ENCODE data around the gene TAL1.
"Not testable (repeated sequence)": the region's sequence is repeated elsewhere in the genome, so short reads cannot be mapped to it uniquely, and the experiment has no call there.

Gene TAL1

DNA sequence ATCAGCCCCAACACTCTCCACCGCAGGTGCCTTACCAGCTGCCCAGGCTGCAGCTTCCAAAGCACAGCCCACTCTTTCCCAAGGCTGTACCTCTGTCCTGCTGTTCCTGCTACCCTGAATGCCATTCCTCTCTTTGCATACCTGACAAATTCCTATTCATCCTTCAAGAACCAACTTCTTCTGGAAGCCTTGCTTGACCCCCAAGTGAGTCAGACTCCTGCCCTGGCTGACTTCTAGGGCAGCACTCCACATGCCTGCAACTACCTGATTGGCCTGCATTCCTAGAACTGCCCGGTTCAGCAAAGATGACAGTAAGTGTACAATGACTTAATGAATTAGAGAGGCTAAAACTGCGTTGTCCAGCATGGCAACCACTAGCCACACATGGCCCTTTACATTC, 21.4 kb downstream of the TAL1 start:
- no peak for DNase-seq

DNA sequence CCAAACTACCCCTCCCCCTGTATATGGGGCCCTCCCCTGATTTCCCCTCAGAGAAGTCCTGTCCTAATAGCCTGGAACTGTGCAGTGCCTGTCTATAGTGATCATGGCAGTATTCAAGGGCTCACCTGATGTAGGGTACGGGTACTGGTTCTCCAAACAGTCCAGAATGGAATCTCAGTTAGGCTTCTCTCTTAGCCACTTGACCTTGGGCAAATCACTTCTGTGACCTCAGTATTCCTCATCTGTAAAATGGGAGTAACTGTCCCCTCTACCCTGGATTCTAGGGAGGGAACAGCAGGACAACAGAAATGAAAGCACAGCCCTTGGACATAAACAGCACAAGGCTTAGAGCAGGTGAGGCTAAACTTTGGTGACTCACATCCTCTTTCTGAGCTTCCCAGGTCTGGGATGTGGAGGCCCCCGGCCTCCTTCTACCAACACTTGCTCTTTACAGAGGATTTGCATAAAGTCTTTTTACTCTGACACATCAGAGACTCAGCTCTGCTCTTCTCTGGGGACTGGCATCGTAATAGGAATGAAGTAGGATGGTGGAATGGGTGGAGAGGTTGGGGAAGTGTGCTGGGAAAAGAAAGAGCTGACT, 22.2 kb downstream of the TAL1 start:
- no peak for DNase-seq

DNA sequence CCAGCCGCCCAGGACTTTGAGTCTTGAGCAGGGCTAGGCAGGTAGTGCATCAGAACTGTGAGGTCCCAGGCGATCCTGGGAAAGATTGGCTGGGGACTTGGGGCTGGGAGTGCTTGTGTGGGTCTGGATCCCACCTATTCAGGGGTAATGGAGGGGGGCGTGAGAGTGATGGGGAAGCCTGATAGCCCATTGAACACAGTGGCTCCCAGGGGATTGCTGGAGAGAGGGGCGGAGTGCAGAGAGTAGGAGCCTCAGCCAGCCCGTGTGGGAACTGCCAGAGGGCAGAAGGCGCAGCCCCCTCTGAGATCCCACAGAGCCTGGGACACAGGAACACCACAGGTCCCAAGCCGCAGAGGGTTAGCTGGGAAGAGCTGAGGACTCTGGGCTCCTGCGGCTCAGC, 22.9 kb downstream of the TAL1 start:
- DNase-seq = no peak

DNA sequence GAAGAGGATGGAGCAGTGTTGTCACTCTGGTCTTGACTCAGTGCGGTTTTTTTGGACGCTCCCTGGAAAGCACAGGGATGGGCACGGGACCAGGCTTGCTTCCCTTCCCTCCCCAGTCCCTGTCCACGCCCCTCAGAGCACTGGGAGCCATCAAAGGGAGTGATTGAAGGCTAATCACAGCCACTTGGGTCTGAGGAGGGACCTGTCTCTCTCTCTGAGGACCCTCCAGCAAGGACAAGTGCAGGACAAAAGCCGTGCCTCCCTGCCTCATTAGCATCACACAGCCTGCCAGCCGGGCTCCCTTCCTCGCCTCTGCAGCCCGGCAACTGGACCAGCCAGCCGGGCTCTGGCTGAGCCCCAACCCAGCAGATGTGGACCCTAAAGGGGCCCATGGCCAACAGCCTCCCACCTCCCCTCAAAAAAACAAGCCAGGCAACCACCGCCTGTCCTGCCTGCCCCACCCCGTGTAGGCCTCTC, 23.6 kb downstream of the TAL1 start:
- no peak for DNase-seq

DNA sequence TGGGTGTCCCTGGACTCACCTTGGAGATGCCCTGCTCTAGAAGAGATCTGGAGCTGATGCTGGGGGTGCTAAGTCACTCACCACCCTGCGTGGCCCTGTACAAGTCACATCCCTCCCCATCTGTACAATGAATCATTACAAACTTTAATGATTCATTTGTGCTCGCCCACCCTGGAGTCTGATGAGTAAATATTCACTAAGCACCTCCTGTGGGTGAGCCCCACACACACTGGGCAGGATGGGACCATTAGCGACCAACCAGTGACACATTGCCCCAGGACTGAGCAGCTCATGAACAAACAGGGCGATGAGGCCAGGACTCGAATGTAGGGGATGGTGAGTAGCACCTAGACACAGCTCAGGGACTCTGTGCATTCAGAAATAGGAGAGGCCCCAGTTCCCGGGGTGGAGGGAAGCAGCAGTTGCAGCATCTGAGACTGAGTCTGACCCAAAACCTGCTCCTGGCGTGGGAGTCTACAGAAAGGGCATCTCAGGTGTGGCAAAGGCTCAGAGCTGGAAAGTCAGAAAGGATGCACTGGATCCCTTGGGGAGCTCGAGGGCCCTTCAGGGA, 24.1 kb downstream of the TAL1 start:
- DNase-seq = no peak

DNA sequence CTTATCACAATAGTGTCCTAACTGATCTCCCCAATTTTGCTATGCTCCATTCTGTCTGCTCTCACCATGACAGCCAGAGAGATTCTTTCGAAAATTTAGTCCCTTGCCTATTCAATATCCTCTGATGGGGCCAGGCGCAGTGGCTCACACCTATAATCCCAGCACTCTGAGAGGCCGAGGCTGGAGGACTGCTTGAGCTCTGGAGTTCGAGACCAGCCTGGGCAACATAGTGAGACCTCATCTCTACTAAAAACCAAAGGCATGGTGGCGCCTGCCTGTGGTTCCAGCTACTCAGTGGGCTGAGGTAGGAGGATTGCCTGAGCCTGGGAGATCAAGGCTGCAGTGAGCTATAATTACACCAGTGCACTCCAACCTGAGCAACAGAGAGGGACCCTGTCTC, 26.1 kb downstream of the TAL1 start:
- DNase-seq = no peak

DNA sequence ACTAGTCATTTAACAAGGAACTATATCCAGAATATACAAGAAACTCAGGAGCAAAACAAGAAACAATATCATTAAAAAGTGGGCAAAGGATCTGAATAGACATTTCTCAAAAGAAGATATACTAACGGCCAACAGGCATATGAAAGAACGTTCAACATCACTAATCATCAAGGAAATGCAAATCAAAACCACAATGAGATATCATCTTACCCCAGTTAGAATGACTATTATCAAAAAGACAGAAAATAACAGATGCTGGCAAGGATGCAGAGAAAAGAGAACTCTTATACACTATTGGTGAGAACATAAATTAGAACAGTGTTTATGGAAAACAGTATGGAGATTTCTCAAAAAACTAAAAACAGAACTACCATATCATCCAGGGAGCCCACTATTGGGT, 28.5 kb downstream of the TAL1 start:
- DNase-seq = not testable (repeated sequence)

DNA sequence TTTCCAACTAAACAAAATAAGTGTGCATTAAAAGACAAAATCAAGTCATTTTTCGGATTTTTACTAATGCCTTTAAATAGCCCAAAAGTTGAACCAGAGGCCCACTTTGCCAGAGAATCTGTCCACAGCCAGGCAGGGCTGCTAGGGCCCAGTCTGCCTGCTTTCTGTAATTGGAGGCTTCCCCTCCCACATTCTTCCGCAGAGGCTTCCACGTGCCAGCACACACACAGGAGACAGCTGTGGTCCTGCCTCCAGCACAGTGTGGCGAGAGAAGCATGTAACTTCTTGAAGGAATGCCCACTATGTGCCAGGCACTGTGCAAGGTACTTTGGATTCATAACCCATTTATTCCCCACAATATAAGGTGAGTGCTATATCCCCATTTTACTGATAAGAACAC, 30.8 kb downstream of the TAL1 start:
- DNase-seq = no peak

DNA sequence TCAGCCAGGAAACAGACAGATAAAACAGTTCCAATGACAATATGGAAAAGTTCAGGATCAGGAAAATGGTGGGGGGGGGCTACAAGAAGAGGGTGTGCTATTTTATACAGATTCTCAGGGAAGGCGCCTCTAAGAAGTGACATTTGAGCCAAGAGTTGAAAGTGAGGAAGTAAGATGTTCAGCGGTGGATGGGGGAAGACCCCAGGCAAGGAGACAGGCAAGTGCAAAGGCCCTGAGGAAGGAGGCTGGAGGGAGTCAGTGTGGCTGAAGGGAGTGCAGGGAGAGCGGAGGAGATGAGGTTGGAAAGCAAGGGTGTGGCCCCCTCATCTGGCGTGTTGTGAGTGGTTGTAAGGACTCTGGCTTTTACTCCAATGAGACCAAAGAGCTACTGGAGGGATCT, 33.8 kb downstream of the TAL1 start:
- no peak for DNase-seq

DNA sequence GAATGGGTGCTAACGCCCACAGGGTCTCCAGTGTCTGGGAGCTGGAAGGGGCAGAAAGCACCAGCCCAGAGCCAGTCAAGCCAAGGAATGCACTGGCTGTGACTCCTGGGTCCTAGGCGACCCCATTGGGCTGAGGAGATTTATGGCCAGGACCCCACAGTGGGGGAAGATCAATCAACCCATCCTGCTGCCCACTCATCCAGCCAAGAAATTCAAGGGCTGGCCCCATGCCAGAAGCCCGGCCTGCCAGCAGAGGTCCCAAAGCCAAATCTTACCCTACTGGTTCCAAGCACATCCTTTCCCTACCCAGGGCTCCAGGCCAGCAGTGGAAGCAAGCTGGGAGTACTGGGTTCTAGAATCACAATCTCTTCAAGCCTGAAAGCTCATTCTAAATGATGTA, 35.4 kb downstream of the TAL1 start:
- no peak for DNase-seq

DNA sequence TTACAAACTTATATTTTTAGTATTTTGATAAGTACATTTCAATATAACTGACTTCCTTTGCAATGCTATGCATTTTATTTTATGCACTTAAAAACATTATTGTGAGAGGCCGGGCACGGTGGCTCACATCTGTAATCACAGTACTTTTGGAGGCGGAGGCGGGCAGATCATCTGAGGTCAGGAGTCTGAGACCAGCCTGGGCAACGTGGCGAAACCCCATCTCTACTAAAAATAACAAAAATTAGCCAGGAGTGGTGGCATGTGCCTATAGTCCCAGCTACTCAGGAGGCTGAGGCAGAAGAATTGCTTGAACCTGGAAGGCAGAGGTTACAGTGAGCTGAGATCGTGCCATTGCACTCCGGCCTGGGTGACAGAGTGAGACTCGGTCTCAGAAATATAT, 36.0 kb downstream of the TAL1 start:
- DNase-seq = not testable (repeated sequence)

DNA sequence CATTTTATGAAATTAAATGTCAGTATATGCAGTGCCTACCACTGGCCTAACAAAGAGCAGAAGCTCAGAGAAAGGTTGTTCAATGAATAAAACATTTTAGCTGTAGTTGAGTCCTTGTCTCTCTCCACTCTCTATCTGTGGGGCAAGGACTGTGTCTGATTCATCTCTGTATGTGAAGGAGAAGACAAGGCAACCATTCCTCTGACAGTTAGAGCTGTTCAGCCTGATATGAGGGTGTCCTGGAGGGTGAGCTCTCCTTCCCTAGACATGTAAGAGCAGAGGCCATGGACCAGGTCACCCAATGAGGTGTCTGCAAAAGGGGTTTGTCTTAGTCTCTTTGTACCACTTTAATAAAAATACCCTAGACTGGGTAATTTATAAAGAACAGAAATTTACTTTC, 37.7 kb downstream of the TAL1 start:
- no peak for DNase-seq

DNA sequence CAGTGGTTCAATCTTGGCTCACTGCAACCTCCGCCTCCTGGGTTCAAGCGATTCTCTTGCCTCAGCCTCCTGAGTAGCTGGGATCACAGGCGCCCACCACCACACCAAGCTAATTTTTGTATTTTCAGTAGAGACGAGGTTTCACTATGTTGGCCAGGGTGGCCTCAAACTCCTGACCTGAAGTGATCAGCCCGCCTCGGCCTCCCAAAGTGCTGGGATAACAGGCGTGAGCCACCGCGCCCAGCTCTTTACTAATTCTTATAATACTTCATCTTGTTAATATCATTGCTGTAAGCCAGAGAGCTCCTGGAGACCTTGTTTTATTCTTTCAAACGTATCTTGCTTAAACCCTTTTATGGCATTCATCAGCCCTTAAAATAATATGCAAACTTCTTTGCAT, 38.5 kb downstream of the TAL1 start:
- not testable (repeated sequence) for DNase-seq

DNA sequence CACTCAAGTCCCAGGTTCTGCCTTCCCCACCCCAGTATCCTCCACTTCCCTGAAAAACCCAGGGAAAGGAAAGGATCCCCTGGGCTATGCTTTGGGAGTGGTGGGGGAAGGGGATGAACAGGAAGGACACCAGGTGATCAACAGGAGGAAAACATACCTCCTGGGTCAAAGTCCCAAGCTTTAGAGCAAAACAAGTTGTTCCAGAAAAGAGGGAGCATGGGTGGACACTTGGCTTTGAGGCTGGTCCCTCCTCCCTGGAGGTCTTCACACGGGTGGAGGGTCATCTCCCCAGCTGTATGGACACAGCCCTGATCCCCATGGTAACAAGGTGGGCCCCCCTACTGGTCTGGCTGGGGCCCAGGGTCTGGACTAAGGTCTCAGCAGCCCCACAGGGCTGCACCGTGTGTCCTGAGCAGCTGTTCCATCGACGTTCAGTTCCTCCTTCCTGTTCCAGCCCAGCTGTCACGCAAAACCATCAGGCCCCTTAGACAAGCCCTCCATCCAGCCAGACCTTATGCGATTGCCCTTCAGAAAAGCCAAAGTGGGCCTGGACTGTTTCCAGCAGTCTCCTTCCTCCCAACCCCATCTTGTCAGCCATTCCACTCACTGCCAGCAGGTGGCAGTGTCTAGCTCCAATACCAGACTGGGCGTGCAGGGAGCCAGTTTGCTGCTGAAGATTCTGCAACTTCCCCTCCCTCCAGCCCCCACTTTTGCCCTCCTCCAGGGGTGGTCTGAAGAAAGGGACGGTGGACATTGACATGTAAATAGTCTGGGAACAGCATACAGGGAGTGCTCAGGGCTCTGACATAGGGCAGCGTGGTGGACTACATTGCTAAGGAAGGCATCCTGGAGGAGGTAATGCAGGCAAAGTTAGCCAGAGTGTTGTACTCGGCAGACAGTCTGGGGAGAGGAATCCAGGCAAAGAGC, 39.3 kb downstream of the TAL1 start:
- DNase-seq = peak; percentile 7

DNA sequence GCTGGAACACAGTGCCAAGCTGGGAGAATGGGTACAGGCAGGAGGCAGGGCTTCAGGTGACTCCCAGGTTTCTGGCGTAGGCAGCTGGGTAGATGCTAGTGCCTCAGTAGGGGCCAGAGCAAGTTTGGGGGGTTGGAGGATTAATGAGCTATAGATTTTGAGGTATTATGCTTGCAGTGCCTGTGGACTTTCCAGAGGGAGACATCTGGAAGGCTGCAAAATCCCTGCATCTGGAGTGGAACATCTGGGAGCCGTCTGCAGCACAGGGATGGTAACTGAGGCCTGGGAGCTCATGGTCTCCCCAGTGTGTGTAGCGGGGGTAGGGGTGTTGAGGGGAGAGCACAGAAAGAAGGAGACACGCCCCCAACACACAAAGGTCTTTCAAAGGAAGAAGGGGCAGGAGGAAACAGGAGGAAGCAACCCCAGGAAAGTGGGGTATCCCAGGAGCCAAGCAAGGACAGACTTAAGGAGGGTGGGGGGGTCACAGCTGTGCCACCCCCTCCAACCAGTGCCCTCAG, 40.0 kb downstream of the TAL1 start:
- DNase-seq = no peak

DNA sequence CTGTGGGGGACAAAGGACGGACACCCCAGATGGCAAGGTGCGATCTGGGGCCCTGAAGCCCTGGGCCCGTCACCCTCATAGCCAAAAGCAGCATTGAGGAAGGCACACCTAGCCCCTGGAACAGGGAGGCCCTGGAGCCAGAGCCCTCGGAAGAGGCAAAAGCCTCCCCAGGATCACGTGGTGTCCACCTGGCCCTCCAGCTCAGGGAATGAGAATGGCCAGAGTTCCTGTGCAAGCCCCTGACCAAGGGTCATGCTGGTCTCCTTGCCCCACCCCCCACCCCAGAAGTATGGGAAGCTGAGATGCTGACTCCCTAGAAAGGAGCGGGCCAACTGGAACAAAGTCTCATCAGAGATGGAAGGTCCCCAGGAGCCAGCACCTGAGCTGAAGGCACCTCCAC, 41.2 kb downstream of the TAL1 start:
- no peak for DNase-seq

DNA sequence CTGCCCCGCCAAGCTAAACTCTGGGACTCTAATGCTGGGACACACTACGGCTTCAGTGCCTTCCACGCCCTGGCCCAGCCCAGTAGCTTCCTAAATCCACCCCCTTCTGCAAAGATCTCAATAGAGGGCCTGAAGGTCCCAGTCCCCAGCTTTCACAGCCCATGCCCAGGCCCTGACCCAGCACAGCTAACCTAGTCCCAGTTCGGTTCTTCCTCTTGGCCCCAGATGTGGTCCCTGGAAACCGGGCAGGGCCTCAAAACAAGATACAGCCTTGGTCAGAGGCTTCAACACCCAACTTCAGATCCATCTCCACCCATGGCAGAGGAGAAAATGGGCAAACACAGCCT, 41.5 kb downstream of the TAL1 start:
- DNase-seq = no peak

DNA sequence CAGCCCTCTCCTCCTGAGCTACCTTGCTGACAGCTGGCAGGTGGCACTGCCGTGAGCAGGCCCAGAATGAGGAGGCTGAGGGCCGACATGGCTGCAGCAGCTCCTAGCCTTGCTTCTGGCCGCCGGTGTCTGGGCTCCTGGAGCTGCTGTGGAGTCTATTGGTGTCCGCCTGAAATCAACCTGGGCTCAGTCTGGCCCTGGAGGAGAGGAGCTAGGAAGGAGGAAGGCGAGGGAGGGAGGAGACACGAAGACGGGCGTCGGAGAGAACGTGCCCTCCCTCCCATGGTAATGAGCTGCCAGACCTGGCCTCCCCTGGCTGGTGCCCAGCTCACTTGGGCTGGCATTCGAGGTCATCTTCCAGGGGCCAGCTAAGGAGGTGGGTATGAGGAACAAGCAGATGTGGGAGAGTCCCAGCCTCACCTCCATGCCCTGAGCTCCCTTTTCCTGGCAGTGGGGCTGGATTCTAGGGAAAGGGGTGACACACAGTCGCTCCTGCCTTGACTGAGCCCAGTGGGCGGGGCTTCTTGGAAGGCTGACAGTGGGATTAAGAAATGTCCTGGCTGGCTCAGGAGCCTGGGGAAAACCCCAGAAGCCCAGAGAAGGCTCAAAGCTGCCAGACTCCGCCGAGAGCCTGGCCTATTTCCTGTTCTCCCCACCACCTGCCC, 42.0 kb downstream of the TAL1 start, which contains the start of gene PDZK1IP1:
Gene PDZK1IP1 (minus strand): TSS at position 193 of the 665 bp plus-strand sequence. CDS start 104 bp downstream, at position 89.
- DNase-seq = no peak

DNA sequence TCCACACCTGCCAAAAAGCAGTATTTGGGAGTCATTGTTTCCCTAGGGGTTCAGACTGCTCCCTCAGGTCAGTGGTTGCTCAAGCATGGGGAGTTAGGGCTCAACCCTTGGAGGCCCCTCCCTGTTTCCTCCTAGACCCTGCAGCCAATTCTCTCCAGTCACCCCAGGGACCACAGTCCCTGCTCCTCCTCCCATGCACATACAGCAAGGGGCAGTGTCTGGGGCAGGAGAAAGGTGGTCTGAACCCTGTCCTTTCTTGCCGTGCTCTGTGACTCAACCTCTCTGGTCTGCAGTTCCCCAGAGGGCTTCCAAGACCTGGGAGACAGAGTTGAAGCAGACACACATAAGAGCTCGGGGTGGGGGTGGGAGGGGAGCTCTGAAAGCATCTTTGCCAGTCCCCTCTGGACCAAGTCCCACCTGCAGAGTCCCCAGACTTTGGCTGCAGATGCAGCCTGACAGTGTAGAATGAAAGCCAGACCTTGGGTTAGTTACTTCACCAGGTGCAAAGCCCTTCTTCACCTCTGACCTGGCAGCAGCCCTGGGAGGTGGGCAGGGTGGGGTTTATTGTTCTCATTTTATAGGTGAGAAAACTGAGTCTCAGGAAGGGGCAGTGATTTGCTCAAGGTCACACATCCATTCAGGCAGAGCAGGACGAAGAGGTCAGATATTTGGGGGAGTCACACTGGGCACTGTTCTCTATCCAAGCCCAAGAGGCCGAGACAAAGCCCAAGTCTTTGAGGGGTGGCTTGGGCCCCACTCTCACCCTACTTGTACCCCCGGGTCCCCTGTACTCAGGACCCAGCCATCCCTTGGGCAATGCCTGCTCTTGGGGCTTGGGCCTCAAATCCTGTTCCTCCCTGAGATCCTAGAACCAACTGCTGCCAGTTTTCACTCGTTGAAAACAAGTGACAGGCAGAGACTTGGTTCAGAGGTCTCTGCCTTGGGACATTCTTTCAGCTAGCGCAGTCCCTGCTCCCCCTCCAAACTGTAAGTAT, 42.9 kb downstream of the TAL1 start:
- no peak for DNase-seq

DNA sequence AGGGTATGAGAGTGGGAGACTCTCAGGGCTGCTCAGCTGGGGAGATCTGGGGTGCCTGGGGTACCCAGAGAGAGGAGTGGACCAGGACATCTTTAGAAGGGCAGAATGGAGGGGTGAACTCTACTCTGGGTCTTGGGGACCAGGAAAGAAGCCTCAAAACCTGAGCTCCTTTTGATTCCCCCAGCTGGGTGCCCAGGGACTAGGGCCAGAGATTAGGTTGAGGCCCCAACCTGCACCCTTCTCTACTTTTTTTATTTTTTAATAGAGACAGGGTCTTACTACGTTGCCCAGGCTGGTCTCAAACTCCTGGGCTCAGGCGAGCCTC, 44.1 kb downstream of the TAL1 start:
- DNase-seq = no peak

DNA sequence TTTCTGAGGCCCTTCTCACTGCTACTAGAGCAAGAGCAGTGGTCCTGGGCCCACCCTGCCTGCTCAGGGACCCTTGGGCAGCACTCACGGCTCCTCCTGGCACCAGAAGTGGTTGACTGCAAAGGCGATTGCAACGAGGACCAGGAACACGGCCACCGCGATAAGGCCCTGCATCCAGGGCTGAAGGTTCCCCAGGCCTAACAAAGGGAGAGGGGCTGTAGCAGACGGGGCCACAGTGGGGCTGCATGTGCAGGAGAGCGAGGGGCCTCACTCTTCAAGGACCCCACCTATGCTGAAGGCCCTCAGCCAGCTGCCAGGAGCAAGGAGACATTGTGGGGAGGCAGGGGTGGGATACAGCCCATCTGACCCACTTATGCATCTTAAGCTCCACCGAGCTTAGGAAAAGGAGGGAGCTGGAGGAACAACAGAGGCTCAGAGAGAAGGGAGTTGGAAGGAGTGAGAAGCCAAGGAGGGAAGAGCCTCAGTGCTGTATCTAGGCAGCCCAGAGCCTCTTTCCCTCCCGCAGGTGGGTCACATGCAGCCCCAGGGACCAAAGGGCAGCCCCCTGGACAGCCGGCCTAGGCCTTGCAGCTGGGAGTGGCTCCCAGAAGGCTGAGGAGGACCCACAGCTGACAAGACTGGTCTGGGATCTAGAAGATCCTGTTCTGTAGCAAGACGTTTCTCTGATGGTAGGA, 44.6 kb downstream of the TAL1 start:
- no peak for DNase-seq
